B cell (primary cell): ENCODE measurements around the gene PDSS1. TPM values are rescaled to one million over a fixed set of nuclear protein-coding genes. Genes with fewer than 3 reads are reported as not detected.
A peak's percentile ranks its signal among the peaks of the same experiment; 100 is the strongest.

Experiments used
- ATAC-seq: fragments of 200-7000 bp; cut with Tn5 transposase; one replicate; pipeline ENCODE4 v1.10.0; 2021; ENCODE audit warnings: low read depth, mild to moderate bottlenecking, moderate number of reproducible peaks, moderate library complexity
- CTCF ChIA-PET: fragments of 350-600 bp; sonication (Branson Sonifier 250); formaldehyde crosslinking; loops from one replicate; lab custom pipeline; 2021; ENCODE audit warnings: antibody characterized with exemption, inconsistent platforms; lab: Charles Lee
- POLR2A ChIA-PET: fragments of 350-600 bp; sonication (Branson Sonifier 250); formaldehyde crosslinking; loops from one replicate; lab custom pipeline; 2021; ENCODE audit warnings: antibody characterized with exemption; lab: Charles Lee
- DNase-seq: peaks from one replicate; pipeline ENCODE4 v3.0.0; 2013
- H2AFZ ChIP-seq: 2 replicates; pipeline ENCODE4 v1.6.1; 2012; ENCODE audit warnings: mild to moderate bottlenecking, low read depth, low read length; ENCODE audit not compliant: insufficient read depth, poor library complexity, severe bottlenecking
- H3K27ac ChIP-seq, 2 donors: 1 replicate in 1 of 2; 2 replicates in 1 of 2; pipeline ENCODE4 v1.5.1; 2012 to 2013; ENCODE audit warnings: low read length in 2 of 2, mild to moderate bottlenecking in 2 of 2, moderate library complexity in 1 of 2
- H3K27me3 ChIP-seq, 4 experiments: fragments of 200-600 bp in 1 of 4; sonication (generic) in 1 of 4; replicated peaks in 1 of 4; 1 replicate in 2 of 4; 2 replicates in 2 of 4; pipeline versions ENCODE4 v1.6.1 to v1.7.0; 2013 to 2016; ENCODE audit warnings: low read length in 3 of 4, mild to moderate bottlenecking in 2 of 4, mixed read lengths in 1 of 4, moderate library complexity in 1 of 4; ENCODE audit not compliant: insufficient read depth in 4 of 4, control insufficient read depth in 3 of 4; ENCODE audit errors: control extremely low read depth in 1 of 4
- H3K36me3 ChIP-seq, 2 experiments: replicated peaks in 1 of 2; 1 replicate in 1 of 2; 2 replicates in 1 of 2; pipeline versions ENCODE4 v1.6.1 to v1.7.1; 2013; ENCODE audit warnings: low read length in 1 of 2; ENCODE audit not compliant: insufficient read depth in 2 of 2, control insufficient read depth in 1 of 2; ENCODE audit errors: control extremely low read depth in 1 of 2, extremely low read depth in 1 of 2
- H3K4me1 ChIP-seq, 2 donors: fragments of 200-600 bp in 1 of 2; sonication (generic) in 1 of 2; 1 replicate in 1 of 2; 2 replicates in 1 of 2; pipeline versions ENCODE4 v1.5.1 to v1.6.1; 2013 to 2017; ENCODE audit warnings: low read length in 2 of 2; ENCODE audit not compliant: control insufficient read depth in 2 of 2, insufficient read depth in 2 of 2
- H3K4me2 ChIP-seq: replicated peaks from 2 replicates; pipeline ENCODE3; 2012; ENCODE audit warnings: mild to moderate bottlenecking, low read depth, low read length; ENCODE audit not compliant: poor library complexity, severe bottlenecking
- H3K4me3 ChIP-seq, 5 experiments: fragments of 200-600 bp in 1 of 5; sonication (generic) in 1 of 5; 1 replicate in 3 of 5; 2 replicates in 2 of 5; pipeline versions ENCODE4 v1.5.1 to v1.7.0; 2011 to 2016; ENCODE audit warnings: low read length in 4 of 5, mild to moderate bottlenecking in 4 of 5, low read depth in 2 of 5, control low read depth in 1 of 5, moderate library complexity in 1 of 5; ENCODE audit not compliant: insufficient read depth in 1 of 5; ENCODE audit errors: control extremely low read depth in 1 of 5, extremely low read depth in 1 of 5
- H3K79me2 ChIP-seq: fragments of 200-600 bp; sonication (generic); one replicate; pipeline ENCODE4 v1.6.0; 2016; ENCODE audit warnings: low read length; ENCODE audit not compliant: control insufficient read depth, insufficient read depth
- H3K9ac ChIP-seq: fragments of 200-600 bp; sonication (generic); 2 replicates; pipeline ENCODE4 v1.6.1; 2017; ENCODE audit warnings: mild to moderate bottlenecking, low read length, moderate library complexity
- H3K9me3 ChIP-seq, 3 donors: one replicate each; pipeline versions ENCODE4 v1.6.1 to v1.7.1; 2013; ENCODE audit warnings: low read length in 2 of 3; ENCODE audit not compliant: control insufficient read depth in 2 of 3, insufficient read depth in 1 of 3; ENCODE audit errors: control extremely low read depth in 1 of 3
- H4K20me1 ChIP-seq: 2 replicates; pipeline ENCODE4 v1.6.0; 2012; ENCODE audit warnings: mild to moderate bottlenecking, low read length; ENCODE audit not compliant: insufficient read depth, control insufficient read depth, poor library complexity, severe bottlenecking
- H3K27ac Mint-ChIP-seq: one replicate; pipeline ENCODE4 v1.8.0; 2021; ENCODE audit warnings: mixed read lengths
- H3K27me3 Mint-ChIP-seq: one replicate; pipeline ENCODE4 v1.8.0; 2021; ENCODE audit warnings: mixed read lengths
- H3K4me1 Mint-ChIP-seq: one replicate; pipeline ENCODE4 v1.8.0; 2021; ENCODE audit warnings: mixed read lengths
- H3K4me3 Mint-ChIP-seq: one replicate; pipeline ENCODE4 v1.8.0; 2021; ENCODE audit warnings: mixed read lengths
- H3K9me3 Mint-ChIP-seq: one replicate; pipeline ENCODE4 v1.8.0; 2022; ENCODE audit warnings: mixed read lengths; ENCODE audit not compliant: insufficient read depth
- CTCF ChIP-seq: fragments of 200-600 bp; IDR thresholded peaks from one replicate; pipeline ENCODE4 v1.8.0; 2022; ENCODE audit warnings: antibody characterized with exemption, mild to moderate bottlenecking
- EZH2 ChIP-seq: IDR thresholded peaks from 2 replicates; pipeline ENCODE4 v1.6.1; 2012; ENCODE audit warnings: borderline replicate concordance, low read depth, mild to moderate bottlenecking, moderate library complexity, low read length; ENCODE audit not compliant: insufficient read depth, poor library complexity, severe bottlenecking
- WGBS: methylation state at CpG from one replicate; pipeline ENCODE4 v1.1.5; 2013; ENCODE audit warnings: missing lambda C conversion rate; ENCODE audit not compliant: insufficient coverage; 5-methylcytosine and 5-hydroxymethylcytosine counted together
- intact Hi-C: fragments of 100-400 bp; cut with micrococcal nuclease; formaldehyde crosslinking; loops from one replicate; pipeline ENCODE4 v1.10.0; 2022
- polyA plus RNA-seq: library from polyadenylated mRNA; depleted of rRNA; stranded (reverse); fragments of >200 nt; gene quantifications from 2 replicates; pipeline ENCODE4 v1.2.3, GENCODE V29; 2012
- total RNA-seq, 2 donors: library from RNA; stranded (reverse); fragments of 120-200 nt in 1 of 2; gene quantifications; 1 replicate in 1 of 2; 2 replicates in 1 of 2; pipeline versions ENCODE4 v1.2.3 to v1.2.4, GENCODE V29; 2013 to 2022

PDSS1 gene
- total and polyA plus RNA-seq, 2 donors (not counting 1 experiment from before 2014, with no cell fraction given): 3.6 to 4.7 TPM

DNA sequence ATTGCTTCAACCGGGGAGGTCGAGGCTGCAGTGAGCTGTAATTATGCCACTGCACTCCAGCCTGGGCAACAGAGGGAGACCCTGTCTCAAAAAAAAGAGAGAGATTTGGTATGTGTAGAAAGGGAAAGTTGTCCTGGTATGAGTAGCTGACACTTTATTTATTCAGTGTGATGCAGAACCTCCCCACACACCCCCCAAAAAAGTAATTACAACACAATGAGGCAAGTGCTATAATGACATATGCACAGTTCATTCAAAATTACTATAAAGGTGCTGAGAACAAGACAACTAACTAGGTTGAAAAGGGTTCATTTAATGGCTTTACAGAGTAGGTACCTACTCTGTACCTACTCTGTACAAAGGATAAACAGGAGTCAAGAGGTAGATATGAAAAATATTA is 80.2 kb downstream of the PDSS1 start:
- WGBS: 100% methylated on average over 2 of the region's 2 CpGs
- no peaks in the 10 kb centered on the region for H3K27me3 ChIP-seq
- H3K4me1 ChIP-seq: peaks cover 40 to 57% of the 10 kb centered on the region in 2 donors
- H3K4me3 ChIP-seq: no peak overlapping the region
- H3K4me2 ChIP-seq: no peak overlapping the region
- Mint-ChIP-seq H3K4me1 (peaks cover 75% of the 10 kb centered on the region), H3K27me3 (no peaks in the 10 kb centered on the region), H3K4me3 (no peak overlapping the region), H3K9me3 (no peaks in the 10 kb centered on the region), H3K27ac (peak overlapping the region; percentile 12)
- peak overlapping the region in 1 of 2 donors; percentile 81 for H3K27ac ChIP-seq
- H4K20me1 ChIP-seq: peaks cover 71% of the 10 kb centered on the region
- H3K36me3 ChIP-seq: peaks cover 0 to 12% of the 10 kb centered on the region in 2 experiments
- ATAC-seq (no peak), DNase-seq (no peak)
- H3K79me2 ChIP-seq: peaks cover 100% of the 10 kb centered on the region
- TF ChIP-seq EZH2: no peak
- no peak overlapping the region for H3K9ac ChIP-seq
- H3K9me3 ChIP-seq: no peaks in the 10 kb centered on the region
- intact Hi-C loops: loop anchor here (5.0 kb wide), 1 partner anchor 40 kb away; no protein-coding TSS in a partner anchor
- ChIA-PET POLR2A (no interaction called here), CTCF (interaction anchor here (0.6 to 0.7 kb wide), 2 partner anchors 10 to 444 kb away, joined by 3 to 4 read pairs; no protein-coding TSS in a partner anchor)
- H2AFZ ChIP-seq: no peak overlapping the region

GRCh38 chr10:26779176-26779860 is 81.8 kb downstream of the PDSS1 start:
- no peaks in the 10 kb centered on the region for H3K27me3 ChIP-seq
- Mint-ChIP-seq H3K4me3 (peak overlapping the region; percentile 29), H3K4me1 (peaks cover 79% of the 10 kb centered on the region), H3K27ac (peak overlapping the region; percentile 80), H3K9me3 (no peaks in the 10 kb centered on the region), H3K27me3 (no peaks in the 10 kb centered on the region)
- DNase-seq (no peak), ATAC-seq (no peak)
- peaks cover 42 to 56% of the 10 kb centered on the region in 2 donors for H3K4me1 ChIP-seq
- ChIA-PET CTCF (interaction anchor here (0.6 to 2.5 kb wide), 2 partner anchors 78 to 94 kb away, joined by 3 to 7 read pairs; no protein-coding TSS in a partner anchor), POLR2A (no interaction called here)
- no peak overlapping the region for H3K4me3 ChIP-seq
- H3K27ac ChIP-seq: peak overlapping the region; percentile 69 to 81
- intact Hi-C loops: loop anchor here (5.0 kb wide), 1 partner anchor 38 kb away; no protein-coding TSS in a partner anchor
- H4K20me1 ChIP-seq: peaks cover 66% of the 10 kb centered on the region
- H3K9ac ChIP-seq: no peak overlapping the region
- no peak overlapping the region for H2AFZ ChIP-seq
- peaks cover 1 to 12% of the 10 kb centered on the region in 2 experiments for H3K36me3 ChIP-seq
- H3K9me3 ChIP-seq: no peaks in the 10 kb centered on the region
- H3K4me2 ChIP-seq: peak overlapping the region; percentile 28
- TF ChIP-seq EZH2 (no peak), CTCF (no peak)
- peaks cover 100% of the 10 kb centered on the region for H3K79me2 ChIP-seq
- 100% methylated on average over 1 of the region's 4 CpGs for WGBS
